Inferior parietal cortex (tissue), 1 donor: ENCODE measurements around the gene PRRC2B.
"Not testable (repeated sequence)": the region's sequence is repeated elsewhere in the genome, so short reads cannot be mapped to it uniquely, and the experiment has no call there.

Experiments
- DNase-seq: peaks from one replicate; pipeline ENCODE4 v3.0.0-alpha.2; 2016; ENCODE audit errors: extremely low spot score

Gene PRRC2B

GRCh38 chr9:131386281-131386680, 7.6 kb upstream of the PRRC2B start:
- DNase-seq = no peak

DNA sequence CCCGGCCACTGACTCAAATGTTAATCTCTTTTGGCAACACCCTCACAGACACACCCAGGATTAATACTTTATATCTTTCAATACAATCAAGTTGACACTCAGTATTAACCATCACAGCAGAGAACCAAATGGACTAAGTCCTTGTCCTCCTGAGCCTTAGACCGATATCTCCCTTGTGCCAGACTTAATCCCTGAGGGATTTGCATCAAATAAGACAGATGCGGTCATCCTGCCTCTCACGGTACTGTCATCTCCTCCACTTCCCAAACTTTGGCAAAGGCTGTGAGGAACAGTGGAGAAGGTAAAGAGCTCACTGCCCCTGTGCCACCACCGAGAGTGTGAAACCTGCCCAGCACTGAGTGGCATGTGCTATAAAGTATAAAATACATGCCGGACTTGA, 6.5 kb upstream of the PRRC2B start:
- DNase-seq = no peak

- no peak for DNase-seq
Measured at GRCh38 chr9:131391020-131391419, 2.9 kb upstream of the PRRC2B start.

DNA sequence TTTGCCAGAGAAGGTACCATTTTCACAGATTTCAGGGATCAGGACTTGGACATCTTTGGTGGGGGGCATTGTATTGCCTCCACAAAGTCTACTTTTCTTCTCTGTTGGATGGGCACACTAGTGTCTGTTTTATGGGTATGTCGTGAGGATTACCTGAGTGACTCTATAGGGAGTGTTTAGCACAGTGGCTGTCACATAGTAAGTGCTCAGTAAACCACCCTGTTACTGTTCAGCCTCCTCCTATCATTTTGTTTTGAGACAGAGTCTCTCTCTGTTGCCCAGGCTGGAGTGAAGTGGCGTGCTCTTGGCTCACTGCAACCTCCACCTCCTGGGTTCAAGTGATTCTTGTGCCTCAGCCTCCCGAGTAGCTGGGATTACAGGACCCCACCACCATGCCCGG, 2.4 kb upstream of the PRRC2B start:
- no peak for DNase-seq

GRCh38 chr9:131394464-131395156, 724 bp downstream of the PRRC2B start:
- no peak for DNase-seq

DNA sequence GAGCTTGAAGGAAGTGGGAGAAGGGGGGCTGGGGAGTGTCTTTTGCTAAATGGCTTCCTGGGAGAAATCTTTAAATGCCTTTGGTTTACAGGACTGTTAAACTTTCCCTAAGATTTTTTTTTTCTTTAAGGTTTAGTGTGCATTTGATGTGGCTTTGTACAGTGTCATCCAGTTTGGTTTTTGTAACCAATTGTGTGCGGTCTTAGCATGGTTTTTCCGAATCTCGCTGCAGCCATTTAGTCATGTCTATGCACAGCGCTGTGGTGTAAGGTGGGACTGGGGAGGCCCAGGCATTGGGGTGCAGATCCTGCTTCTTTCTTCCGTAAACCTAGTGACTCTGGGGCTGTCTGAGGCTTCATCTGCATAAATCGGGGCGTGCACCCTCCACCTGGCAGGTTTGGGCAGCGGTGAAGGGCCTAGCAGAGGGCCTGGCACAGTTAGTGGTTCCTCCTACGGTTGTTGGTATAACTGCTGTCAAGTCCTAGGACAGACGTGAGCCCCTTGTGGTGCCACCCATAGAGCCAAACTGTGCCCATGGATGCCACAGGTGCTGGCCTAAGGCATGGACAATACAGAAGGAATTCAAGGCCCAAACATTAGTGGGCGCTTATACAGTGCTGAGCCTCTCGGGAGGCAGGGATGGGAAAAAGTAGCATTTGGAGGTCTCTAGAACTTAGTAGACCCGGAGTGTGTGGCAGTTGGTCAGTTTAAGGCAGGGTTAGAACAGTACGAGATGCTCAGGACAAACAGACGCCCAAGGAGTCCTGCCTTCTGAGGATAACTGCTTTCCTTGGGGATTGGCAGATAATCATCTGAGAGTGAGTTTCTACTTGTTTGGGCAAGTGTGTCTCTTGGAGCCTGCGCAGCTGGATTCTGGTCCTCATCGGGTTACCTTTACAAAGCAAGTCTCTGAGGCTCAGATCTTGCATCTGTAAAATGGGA, 1.5 kb downstream of the PRRC2B start:
- DNase-seq = no peak

- DNase-seq = not testable (repeated sequence)
Measured at GRCh38 chr9:131396099-131396479, 2.2 kb downstream of the PRRC2B start.

GRCh38 chr9:131396626-131397025, 2.7 kb downstream of the PRRC2B start:
- DNase-seq = no peak

GRCh38 chr9:131397100-131397790, 3.4 kb downstream of the PRRC2B start:
- no peak for DNase-seq

DNA sequence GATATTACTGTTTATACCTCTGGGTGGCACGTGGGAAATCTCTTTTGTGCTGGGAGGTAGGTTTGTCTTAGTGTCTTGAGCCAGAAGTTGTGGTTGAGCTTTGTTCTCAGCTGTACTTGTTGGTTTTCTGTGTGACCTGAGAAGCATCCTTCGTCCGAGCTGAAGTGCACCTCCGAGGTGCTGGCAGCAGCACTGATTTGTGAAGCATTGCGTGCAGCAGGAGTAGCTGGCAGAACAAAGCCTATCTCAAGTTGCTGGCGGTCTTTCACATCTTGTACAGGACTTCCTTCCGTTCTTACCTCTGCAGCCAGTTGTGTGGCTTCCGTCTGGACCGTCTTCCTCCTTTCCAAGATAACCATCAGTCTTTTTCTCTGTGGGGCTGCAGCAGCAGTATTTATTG, 4.3 kb downstream of the PRRC2B start:
- no peak for DNase-seq

DNA sequence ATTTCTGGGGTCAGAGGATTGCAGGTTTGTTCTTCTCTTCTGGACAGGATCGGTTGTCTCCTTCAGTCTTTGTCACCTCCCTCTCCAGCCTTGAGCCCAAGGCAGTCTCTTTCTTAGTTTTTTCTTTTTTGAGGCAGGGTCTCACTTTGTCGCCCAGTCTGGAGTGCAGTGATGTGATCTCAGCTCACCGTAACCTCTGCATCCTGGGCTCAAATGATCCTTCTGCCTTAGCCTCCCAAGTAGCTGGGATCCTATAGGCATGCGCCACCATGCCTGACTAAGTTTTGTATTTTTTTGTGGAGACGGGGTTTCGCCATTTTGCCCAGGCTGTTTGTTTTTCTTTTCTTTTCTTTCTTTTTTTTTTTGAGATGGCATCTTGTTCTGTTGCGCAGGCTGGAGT, 6.1 kb downstream of the PRRC2B start:
- no peak for DNase-seq

- no peak for DNase-seq
Measured at GRCh38 chr9:131400627-131401026, 6.7 kb downstream of the PRRC2B start.

GRCh38 chr9:131402073-131402472, 8.2 kb downstream of the PRRC2B start:
- no peak for DNase-seq

DNA sequence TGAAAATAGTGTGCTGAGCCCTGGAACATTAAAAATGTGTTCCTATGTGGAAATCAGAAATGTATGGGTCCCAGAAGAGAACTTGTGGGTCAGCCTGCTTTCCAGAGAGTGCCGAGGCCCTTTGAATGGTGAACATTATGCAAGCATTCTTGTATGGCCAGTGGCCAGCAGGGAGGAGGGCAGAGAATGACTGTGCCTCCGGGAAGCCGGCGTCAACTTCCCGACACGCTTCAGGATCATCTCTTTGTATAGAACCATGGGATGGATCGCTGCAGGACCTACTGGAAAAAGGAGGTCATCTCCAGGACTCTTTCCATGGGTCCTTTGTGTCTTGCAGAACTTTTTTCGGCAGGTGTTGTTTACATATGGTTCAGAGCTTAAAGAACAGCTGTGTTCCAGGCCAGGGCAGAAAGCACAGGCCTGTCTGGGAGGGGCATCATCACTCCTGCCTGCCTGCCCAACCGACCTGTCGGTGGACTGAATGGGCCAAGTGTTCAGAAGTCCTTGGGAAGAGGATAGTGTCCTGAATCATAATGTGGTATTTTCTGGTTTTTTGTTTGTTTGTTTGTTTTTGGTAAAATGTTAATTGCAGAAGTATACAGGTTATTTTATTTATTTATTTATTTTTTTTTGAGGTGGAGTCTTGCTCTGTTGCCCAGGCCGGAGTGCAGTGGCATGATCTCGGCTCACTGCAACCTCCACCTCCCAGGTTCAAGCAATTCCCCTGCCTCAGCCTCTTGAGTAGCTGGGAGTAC, 9.0 kb downstream of the PRRC2B start:
- peak; percentile 86 for DNase-seq

GRCh38 chr9:131403493-131403773, 9.5 kb downstream of the PRRC2B start:
- DNase-seq = no peak

DNA sequence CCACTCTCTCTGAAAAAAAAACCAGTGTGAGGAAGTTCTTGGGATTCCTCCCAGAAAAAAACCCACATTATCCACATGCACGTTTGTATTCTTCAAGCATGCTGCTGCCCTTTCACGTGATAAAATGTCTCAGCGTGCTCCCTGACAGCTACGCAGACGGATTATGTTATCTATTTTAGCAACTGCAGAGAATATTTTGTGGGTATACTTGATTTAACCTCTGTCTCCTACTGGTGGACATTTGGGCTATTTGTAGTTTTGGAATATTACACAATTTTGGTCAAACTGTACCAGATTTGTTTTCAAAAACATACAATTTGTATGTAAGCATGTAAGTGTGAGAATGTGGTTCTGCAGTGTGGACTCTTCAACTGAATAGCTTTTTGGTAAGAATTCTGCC, 10.7 kb downstream of the PRRC2B start:
- no peak for DNase-seq

DNA sequence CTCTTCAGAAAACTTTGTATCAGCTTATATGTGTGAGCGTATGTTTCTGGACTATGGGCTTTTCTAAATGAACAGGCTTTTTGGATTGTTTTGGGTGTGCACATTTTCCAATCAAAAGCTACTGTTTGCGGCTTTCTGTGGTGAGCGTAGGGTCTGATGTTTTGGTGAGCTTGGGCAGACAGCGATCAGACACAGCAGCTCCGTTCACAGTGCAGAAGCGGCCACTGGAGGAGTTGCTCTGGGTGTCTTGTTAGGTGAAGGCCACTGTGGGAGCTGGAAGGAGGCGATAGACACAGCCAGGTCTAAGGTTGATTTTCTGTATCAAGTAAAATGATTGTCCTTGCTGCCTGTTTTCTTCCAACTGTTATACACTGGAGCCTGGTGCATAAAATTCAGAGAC, 11.1 kb downstream of the PRRC2B start:
- DNase-seq = no peak

DNA sequence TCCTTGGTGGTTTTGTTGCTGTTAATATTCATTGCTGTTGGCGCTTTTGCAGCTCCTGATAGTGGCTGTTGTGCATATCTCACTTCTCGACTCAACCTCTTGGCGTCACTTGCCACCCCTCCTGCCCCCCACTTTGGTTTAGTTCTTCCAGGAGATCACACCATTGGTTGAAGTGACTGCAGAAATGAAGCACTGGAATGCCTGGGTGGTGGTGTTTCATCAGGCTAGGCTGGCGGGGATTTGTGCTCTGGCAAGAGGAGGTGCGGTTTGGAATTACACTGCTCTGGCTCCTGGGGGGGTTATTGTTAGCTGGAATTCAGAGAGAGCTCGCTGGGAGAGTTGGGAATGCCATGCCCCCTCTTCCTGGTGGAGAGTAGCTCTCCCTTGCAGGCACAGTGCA, 11.5 kb downstream of the PRRC2B start:
- DNase-seq = no peak

DNA sequence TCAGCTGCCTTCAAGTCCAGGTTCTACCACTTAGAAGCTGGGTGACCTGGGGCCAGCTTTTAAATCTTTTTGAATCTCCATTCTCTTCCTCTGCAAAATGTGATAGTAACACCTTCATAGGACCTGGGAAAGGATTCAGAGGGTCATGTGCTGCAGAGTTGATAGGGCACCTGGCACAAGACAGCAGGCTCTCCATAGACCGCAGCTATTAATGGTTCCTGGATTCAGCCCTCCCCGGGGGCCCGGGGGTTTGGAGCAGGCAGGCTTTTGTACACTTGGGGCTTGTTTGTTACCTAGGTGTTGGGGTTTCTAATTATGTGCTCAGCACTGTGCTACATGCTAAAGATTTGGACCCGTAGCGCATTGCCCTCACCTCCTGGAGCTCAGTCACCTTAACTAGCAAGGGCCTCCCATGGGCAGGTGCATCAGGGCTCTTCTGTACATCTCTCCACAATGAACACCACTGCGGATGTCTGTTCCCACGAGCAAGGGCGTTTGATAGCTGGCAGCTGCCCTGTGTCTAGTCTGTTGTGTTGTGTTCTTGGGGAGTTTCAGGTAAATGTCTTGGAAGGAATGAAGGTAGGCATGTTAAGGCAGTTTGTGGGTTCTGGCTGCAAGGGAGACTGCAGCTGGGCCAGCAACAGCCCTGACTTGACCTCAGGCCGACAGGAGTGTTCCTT, 12.1 kb downstream of the PRRC2B start:
- no peak for DNase-seq

DNA sequence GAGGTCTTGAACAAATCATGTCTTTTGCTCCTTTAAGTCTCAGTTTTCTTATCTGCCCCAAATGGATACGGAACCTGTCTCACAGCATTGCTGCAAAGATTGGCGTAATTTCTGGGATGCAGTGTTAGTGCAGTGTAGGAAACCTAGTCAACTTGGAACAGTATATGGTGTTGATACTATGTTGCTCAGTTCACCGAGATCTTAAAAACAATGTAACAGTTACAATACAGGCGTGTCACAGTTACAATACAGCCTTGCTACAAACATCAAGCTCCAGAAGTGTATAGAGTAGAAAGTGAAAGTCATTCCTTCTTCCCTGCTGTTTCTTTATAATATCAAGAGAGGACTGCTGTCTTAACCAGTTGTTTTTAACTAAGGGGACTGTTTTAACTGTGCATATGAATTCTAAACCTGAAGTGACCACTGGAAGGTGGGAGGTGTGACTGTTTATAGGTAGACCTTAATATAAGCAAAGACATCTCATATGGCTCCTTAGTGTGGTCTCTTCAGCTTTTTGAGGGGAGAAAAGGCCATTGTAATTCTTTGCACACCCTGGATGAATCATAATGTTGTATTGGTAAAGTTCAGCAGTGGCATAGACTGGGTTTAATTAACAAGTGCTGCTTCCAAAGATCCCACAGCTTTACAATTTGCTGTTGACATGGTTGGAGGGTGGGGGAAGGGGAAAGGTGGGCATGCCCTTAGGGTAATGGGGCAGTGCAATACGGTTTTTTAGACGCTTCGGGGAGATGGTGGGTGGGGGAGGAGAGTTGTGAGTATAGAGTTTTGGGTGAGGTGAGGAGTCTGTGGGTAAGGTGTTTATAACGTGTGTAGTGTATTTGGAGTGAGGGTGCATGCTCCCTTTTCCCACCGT, 12.9 kb downstream of the PRRC2B start:
- no peak for DNase-seq
